HG02678 (cell line): ENCODE results near the gene GPR153.
"Not testable (repeated sequence)": the region's sequence is repeated elsewhere in the genome, so short reads cannot be mapped to it uniquely, and the experiment has no call there.

Experiments used
- ATAC-seq: cut with Tn5 transposase; IDR thresholded peaks from one replicate; pipeline ENCODE4 v1.9.1; 2021; ENCODE audit warnings: mild to moderate bottlenecking, moderate library complexity; ENCODE audit not compliant: unreplicated experiment

The GPR153 gene

GRCh38 chr1:6235296-6235677 lies 25.6 kb downstream of the GPR153 start:
- no peak for ATAC-seq

GRCh38 chr1:6234502-6235295 lies 26.2 kb downstream of the GPR153 start:
- no peak for ATAC-seq

GRCh38 chr1:6233376-6233775 lies 27.5 kb downstream of the GPR153 start:
- ATAC-seq: no peak

- ATAC-seq: no peak
These were observed 35.2 kb downstream of the GPR153 start for GRCh38 chr1:6225651-6226050.

- no peak for ATAC-seq
These were observed 36.2 kb downstream of the GPR153 start for GRCh38 chr1:6224718-6225117.

GRCh38 chr1:6223617-6224016 lies 37.3 kb downstream of the GPR153 start:
- no peak for ATAC-seq

GRCh38 chr1:6222636-6223035 lies 38.3 kb downstream of the GPR153 start:
- no peak for ATAC-seq

GRCh38 chr1:6221210-6221784 lies 39.6 kb downstream of the GPR153 start:
- no peak for ATAC-seq

GRCh38 chr1:6220236-6220635 lies 40.7 kb downstream of the GPR153 start:
- ATAC-seq: no peak

- not testable (repeated sequence) for ATAC-seq
These were observed 41.3 kb downstream of the GPR153 start for GRCh38 chr1:6219641-6220040.

GRCh38 chr1:6218375-6219164 lies 42.3 kb downstream of the GPR153 start:
- no peak for ATAC-seq

- ATAC-seq: no peak
These were observed 48.5 kb downstream of the GPR153 start for GRCh38 chr1:6212193-6212959.

GRCh38 chr1:6211731-6212130 lies 49.2 kb downstream of the GPR153 start:
- no peak for ATAC-seq

- no peak for ATAC-seq
These were observed 50.1 kb downstream of the GPR153 start for GRCh38 chr1:6210591-6211355.

GRCh38 chr1:6209661-6210580 lies 51.0 kb downstream of the GPR153 start:
- ATAC-seq: no peak

GRCh38 chr1:6208723-6209660 lies 51.9 kb downstream of the GPR153 start:
- ATAC-seq: no peak

- ATAC-seq: no peak
These were observed 53.0 kb downstream of the GPR153 start for GRCh38 chr1:6207921-6208320.
